ENCODE data around the gene CCNB3. TPM values are rescaled to one million over a fixed set of nuclear protein-coding genes. Genes with fewer than 3 reads are reported as not detected.

The CCNB3 gene
- total RNA-seq, 2 donors from 2014 or later, result 0.33 to 0.78 TPM

DNA sequence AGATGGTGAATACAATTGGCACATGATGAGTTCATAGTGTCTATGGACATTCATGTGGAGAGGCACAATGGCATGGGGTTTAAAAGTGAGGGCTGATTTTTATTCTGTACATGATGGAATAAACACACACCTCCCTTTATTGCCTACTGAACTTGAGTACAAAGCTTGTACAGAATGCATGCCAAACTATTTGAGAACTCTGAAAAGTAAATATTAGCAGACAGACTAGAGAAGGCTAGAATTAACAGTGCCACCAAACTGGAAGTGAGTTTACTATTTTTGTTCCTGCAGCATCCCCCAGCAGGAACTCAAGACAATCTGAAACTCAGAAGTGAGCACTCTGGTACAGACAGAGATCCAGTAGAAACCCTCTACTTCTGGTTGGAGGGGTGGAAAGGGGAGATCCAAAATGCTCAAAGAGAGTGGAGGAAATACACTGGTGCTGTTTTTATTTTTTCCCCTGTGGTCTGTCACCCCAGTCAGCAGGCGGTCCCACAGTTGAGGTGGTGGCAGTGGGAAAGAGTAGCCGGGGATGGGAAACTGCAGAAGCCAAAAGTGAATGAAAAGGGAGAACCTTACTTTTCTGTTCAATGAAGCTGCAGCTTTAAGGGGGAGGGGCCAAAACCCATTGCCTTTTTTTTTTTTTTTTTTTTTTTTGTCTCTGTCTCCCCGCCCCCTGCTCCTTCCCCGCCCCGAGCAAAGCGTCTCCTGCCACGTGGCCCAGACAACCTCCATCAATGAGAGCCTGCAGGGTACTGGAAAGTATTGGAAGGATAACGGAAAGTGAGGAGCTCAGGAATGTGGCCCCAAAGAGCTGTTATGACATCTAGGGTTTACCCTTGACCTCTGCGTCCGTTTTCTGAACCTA lies 24.3 kb upstream of the CCNB3 start:
- TF ChIP-seq, protein P1, sequence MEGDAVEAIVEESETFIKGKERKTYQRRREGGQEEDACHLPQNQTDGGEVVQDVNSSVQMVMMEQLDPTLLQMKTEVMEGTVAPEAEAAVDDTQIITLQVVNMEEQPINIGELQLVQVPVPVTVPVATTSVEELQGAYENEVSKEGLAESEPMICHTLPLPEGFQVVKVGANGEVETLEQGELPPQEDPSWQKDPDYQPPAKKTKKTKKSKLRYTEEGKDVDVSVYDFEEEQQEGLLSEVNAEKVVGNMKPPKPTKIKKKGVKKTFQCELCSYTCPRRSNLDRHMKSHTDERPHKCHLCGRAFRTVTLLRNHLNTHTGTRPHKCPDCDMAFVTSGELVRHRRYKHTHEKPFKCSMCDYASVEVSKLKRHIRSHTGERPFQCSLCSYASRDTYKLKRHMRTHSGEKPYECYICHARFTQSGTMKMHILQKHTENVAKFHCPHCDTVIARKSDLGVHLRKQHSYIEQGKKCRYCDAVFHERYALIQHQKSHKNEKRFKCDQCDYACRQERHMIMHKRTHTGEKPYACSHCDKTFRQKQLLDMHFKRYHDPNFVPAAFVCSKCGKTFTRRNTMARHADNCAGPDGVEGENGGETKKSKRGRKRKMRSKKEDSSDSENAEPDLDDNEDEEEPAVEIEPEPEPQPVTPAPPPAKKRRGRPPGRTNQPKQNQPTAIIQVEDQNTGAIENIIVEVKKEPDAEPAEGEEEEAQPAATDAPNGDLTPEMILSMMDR (IDR thresholded peaks at IDR 0.05), result no peak
- no peak for TF ChIP-seq POLR2A (IDR thresholded peaks at IDR 0.05)
- DNase-seq (peak in 1 of 4 donors; percentile 10), ATAC-seq (no peak)
- Histone ChIP-seq H3K27ac (no peak overlapping the region), H3K4me3 (no peak overlapping the region), H3K9me3 (no peaks in the 10 kb centered on the region), H3K4me1 (no peaks in the 10 kb centered on the region), H3K27me3 (no peaks in the 10 kb centered on the region), H3K36me3 (replicated peaks in 1 of 2; ENCODE audit: insufficient read depth in 1 of 2, low read depth in 2 of 2) (no peaks in the 10 kb centered on the region)
- 28 to 31% methylated on average over 10 of the region's 10 CpGs for WGBS, 2 donors
- intact Hi-C loops (cut with DNase I), result no loop called here

DNA sequence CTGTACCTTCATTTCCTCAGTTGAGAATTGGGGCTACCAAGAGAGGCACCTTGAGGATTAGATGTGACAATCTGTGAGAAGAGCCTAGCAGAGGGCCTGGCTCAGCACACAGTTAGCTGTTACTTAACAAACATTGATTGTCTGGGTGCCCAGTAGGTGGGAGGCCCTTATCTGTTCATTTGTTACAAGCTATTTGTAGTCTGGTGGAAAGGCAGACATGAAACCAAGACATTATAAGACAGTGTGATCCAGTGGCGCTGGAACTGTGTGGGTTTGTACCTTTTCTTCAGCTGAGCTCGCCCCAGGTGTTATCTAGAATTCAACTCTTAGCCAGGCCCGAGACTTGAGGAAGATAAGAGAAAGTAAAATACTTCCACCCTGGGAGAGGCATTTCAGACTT lies 20.7 kb upstream of the CCNB3 start:
- no peaks in the 10 kb centered on the region for H3K27me3 ChIP-seq
- ATAC-seq, result no peak

GRCh38 chrX:50188859-50189600 lies 15.5 kb upstream of the CCNB3 start:
- no peak for ATAC-seq

More for the DNA sequence above, 20.7 kb upstream of the CCNB3 start:
- H3K4me1 ChIP-seq, result no peaks in the 10 kb centered on the region
- no peaks in the 10 kb centered on the region for H3K9me3 ChIP-seq
- no peak overlapping the region for H3K27ac ChIP-seq
- no peak for DNase-seq
- no peaks in the 10 kb centered on the region for H3K36me3 ChIP-seq (replicated peaks in 1 of 2; ENCODE audit: insufficient read depth in 1 of 2, low read depth in 2 of 2)
- TF ChIP-seq, protein P1 (IDR thresholded peaks at IDR 0.05), result no peak
- no peak for TF ChIP-seq POLR2A (IDR thresholded peaks at IDR 0.05)
- intact Hi-C loops (cut with DNase I), result no loop called here
- 50 to 69% methylated on average over 3 of the region's 3 CpGs for WGBS, 2 donors
- H3K4me3 ChIP-seq, result no peak overlapping the region

DNA sequence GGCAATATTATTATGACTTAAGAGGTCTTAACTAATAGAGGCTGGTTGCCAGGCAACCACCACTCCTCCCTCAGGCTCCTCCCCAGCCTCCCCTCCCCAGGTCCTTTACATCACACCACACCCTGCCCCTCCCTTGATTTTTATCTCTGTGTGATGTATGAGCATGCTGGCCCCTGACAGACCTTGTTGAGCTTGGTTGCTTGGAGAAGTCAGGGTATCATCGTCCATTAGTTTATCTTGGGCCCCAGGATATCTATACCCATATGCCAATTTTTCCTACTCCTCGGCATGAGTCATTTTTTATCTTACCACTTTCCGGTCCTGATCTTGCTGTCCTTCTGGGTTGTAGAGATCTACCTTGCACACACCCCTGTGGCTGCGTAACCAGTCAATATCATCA lies 6.2 kb upstream of the CCNB3 start:
- H3K9me3 ChIP-seq, result no peaks in the 10 kb centered on the region
- H3K27me3 ChIP-seq, result no peaks in the 10 kb centered on the region
- TF ChIP-seq, protein P1 (IDR thresholded peaks at IDR 0.05), result no peak
- no peak for TF ChIP-seq POLR2A (IDR thresholded peaks at IDR 0.05)
- no peak overlapping the region for H3K27ac ChIP-seq
- H3K4me1 ChIP-seq, result no peaks in the 10 kb centered on the region
- H3K4me3 ChIP-seq, result no peak overlapping the region
- no peak for DNase-seq
- H3K36me3 ChIP-seq (replicated peaks in 1 of 2; ENCODE audit: insufficient read depth in 1 of 2, low read depth in 2 of 2), result no peaks in the 10 kb centered on the region
- intact Hi-C loops (cut with DNase I), result no loop called here
- 49 to 57% methylated on average over 4 of the region's 4 CpGs for WGBS, 2 donors
- no peak for ATAC-seq

More at GRCh38 chrX:50188859-50189600, 15.5 kb upstream of the CCNB3 start:
- Histone ChIP-seq H3K4me3 (no peak overlapping the region), H3K9me3 (no peaks in the 10 kb centered on the region), H3K27ac (no peak overlapping the region), H3K27me3 (no peaks in the 10 kb centered on the region), H3K36me3 (replicated peaks in 1 of 2; ENCODE audit: insufficient read depth in 1 of 2, low read depth in 2 of 2) (no peaks in the 10 kb centered on the region), H3K4me1 (no peaks in the 10 kb centered on the region)
- TF ChIP-seq, protein P1 (IDR thresholded peaks at IDR 0.05), result no peak
- TF ChIP-seq POLR2A (IDR thresholded peaks at IDR 0.05), result no peak
- WGBS, 2 donors, result 60 to 64% methylated on average over 9 of the region's 9 CpGs
- DNase-seq, result no peak
- intact Hi-C loops (cut with DNase I), result no loop called here
